OCI-LY3 (cell line): ENCODE measurements around the gene IL22RA1.

Experiments
- CTCF ChIP-seq: fragments of 200-600, 300-600 bp; sonication (generic); IDR thresholded peaks from 2 replicates; pipeline ENCODE4 v1.5.1; 2014; ENCODE audit warnings: antibody characterized with exemption, low read length, low read depth
- EZH2phosphoT487 ChIP-seq: fragments of 200-600 bp; shearing (Covaris generic); IDR thresholded peaks from 2 replicates; pipeline ENCODE4 v1.6.1; 2018; ENCODE audit warnings: antibody characterized with exemption, mixed run types, low read depth

GRCh38 chr1:24127801-24128363, 15.1 kb downstream of the IL22RA1 start:
- no peak for TF ChIP-seq CTCF
- no peak for TF ChIP-seq EZH2phosphoT487
